Spleen (tissue), 11 donors: ENCODE data around the gene ETHE1. TPM values are rescaled to one million over a fixed set of nuclear protein-coding genes. Genes with fewer than 3 reads are reported as not detected.

ENCODE experiments used
- DNase-seq: peaks from one replicate; pipeline ENCODE4 v3.0.0-alpha.2; 2020
- H3K27ac ChIP-seq, 8 donors: fragments of 200-600 bp; sonication (generic) in 7 of 8; 1 replicate in 4 of 8; 2 replicates in 4 of 8; pipeline versions ENCODE4 v1.5.0 to v1.8.0; 2016 to 2021; ENCODE audit warnings: inconsistent platforms in 4 of 8, mild to moderate bottlenecking in 4 of 8, moderate library complexity in 1 of 8
- H3K27me3 ChIP-seq, 7 donors: fragments of 200-600 bp; sonication (generic) in 6 of 7; replicated peaks in 1 of 7; 1 replicate in 4 of 7; 2 replicates in 3 of 7; pipeline versions ENCODE4 v1.5.0 to v1.8.0; 2016 to 2021; ENCODE audit warnings: inconsistent platforms in 3 of 7, mild to moderate bottlenecking in 1 of 7
- H3K36me3 ChIP-seq, 6 donors: fragments of 200-600 bp; sonication (generic) in 5 of 6; 1 replicate in 4 of 6; 2 replicates in 2 of 6; pipeline versions ENCODE4 v1.5.0 to v1.8.0; 2016 to 2021; ENCODE audit warnings: inconsistent platforms in 2 of 6
- H3K4me1 ChIP-seq, 6 donors: fragments of 200-600 bp; sonication (generic) in 5 of 6; 1 replicate in 3 of 6; 2 replicates in 3 of 6; pipeline versions ENCODE4 v1.5.0 to v1.8.0; 2016 to 2021; ENCODE audit warnings: inconsistent platforms in 3 of 6
- H3K4me3 ChIP-seq, 8 donors: fragments of 200-600 bp; sonication (generic) in 7 of 8; 1 replicate in 4 of 8; 2 replicates in 4 of 8; pipeline versions ENCODE4 v1.5.0 to v1.8.0; 2016 to 2021; ENCODE audit warnings: inconsistent platforms in 4 of 8, mild to moderate bottlenecking in 4 of 8, moderate library complexity in 2 of 8
- H3K9me3 ChIP-seq, 8 donors: fragments of 200-600 bp; sonication (generic) in 7 of 8; 1 replicate in 4 of 8; 2 replicates in 4 of 8; pipeline versions ENCODE4 v1.5.0 to v1.8.0; 2016 to 2021; ENCODE audit warnings: inconsistent platforms in 4 of 8
- CTCF ChIP-seq, 11 experiments: fragments of 200-600 bp in 7 of 11; fragments of 450-650 bp in 4 of 11; sonication (generic) in 4 of 11; IDR thresholded peaks in 8 of 11; conservative IDR thresholded peaks in 3 of 11; 1 replicate in 7 of 11; 2 replicates in 4 of 11; pipeline versions ENCODE4 v1.4.0 to v1.8.0; 2016 to 2021; ENCODE audit warnings: antibody characterized with exemption in 11 of 11, inconsistent platforms in 4 of 11, mild to moderate bottlenecking in 1 of 11
- POLR2A ChIP-seq, 3 donors: fragments of 450-650 bp; IDR thresholded peaks; one replicate each; pipeline ENCODE4 v1.5.1; 2017; ENCODE audit warnings: antibody characterized with exemption in 3 of 3, mild to moderate bottlenecking in 1 of 3
- POLR2AphosphoS5 ChIP-seq, 3 donors: sonication (generic); formaldehyde crosslinking; IDR thresholded peaks; one replicate each; pipeline ENCODE4 v1.5.1; 2017; ENCODE audit warnings: antibody characterized with exemption in 3 of 3
- WGBS, 5 donors: extraction: QIAGEN DNeasy Blood & Tissue Kit in 3 of 5; methylation state at CpG; one replicate each; pipeline versions ENCODE4 v1.1.5 to v1.1.7; 2013 to 2018; 5-methylcytosine and 5-hydroxymethylcytosine counted together
- intact Hi-C: fragments of 100-400 bp; cut with DNase I; formaldehyde crosslinking; loops from one replicate; pipeline ENCODE4 v1.15.0; 2023; ENCODE audit warnings: low total_unique reads
- polyA plus RNA-seq, 3 donors: library from polyadenylated mRNA; stranded (reverse); fragments of 200-250 nt; gene quantifications; one replicate each; pipeline ENCODE4 v1.2.1, GENCODE V29; 2013
- total RNA-seq, 7 donors: library from RNA; depleted of rRNA in 3 of 7; stranded (reverse); fragments of >200 nt in 3 of 7; fragmentation: NEBNext Ultra II Directional in 4 of 7; extraction: Animal tissue kit (Norgen Biotek cat#: 25700) in 4 of 7; gene quantifications; one replicate each; pipeline versions ENCODE4 v1.1.0 to v1.2.1, GENCODE V29; 2016 to 2021
- donor health status: healthy with polysubstance abuse.
- donor health status: DM: no; HTN: no; CAD: no; lungs with moderate emphysema.
- donor health status: DM: no; HTN: no; CAD: no.
- donor health status: Bipolar disorder and iron deficiency.
- donor health status: healthy.
- donor health status: DM: no; HTN: no; CAD: no.
- donor health status: DM: yes; HTN: yes; CAD: no.

The ETHE1 gene
- total and polyA plus RNA-seq, 10 donors, result 20.2 to 53.4 (median 34.9) TPM

- TF ChIP-seq CTCF (IDR thresholded peaks at IDR 0.05 in 8 of 11, conservative IDR thresholded peaks at IDR 0.05 in 3 of 11), result no peak
- no peak for TF ChIP-seq POLR2A (IDR thresholded peaks at IDR 0.05)
- no peak for TF ChIP-seq POLR2AphosphoS5 (IDR thresholded peaks at IDR 0.05)
- Histone ChIP-seq H3K27ac (no peak overlapping the region), H3K4me1 (peaks cover 5 to 31% (median 12%) of the 10 kb centered on the region in 6 donors), H3K4me3 (no peak overlapping the region), H3K9me3 (no peaks in the 10 kb centered on the region), H3K36me3 (no peaks in the 10 kb centered on the region), H3K27me3 (peaks cover 0 to 12% (median 0%) of the 10 kb centered on the region in 7 donors)
- 74 to 89% (median 83%) methylated on average over 6 to 10 of the region's 10 CpGs for WGBS, 5 donors
- DNase-seq, result no peak
- intact Hi-C loops, result no loop called here
Observed at GRCh38 chr19:43470288-43470687, 56.7 kb downstream of the ETHE1 start.

- H3K27ac ChIP-seq, result peak overlapping the region in 3 of 8 donors; percentile 16 to 43 (median 25)
Observed at GRCh38 chr19:43469160-43469480, 57.9 kb downstream of the ETHE1 start.

GRCh38 chr19:43468354-43469159 is 58.4 kb downstream of the ETHE1 start:
- no peak overlapping the region for H3K4me3 ChIP-seq
- no peak for DNase-seq
- intact Hi-C loops, result no loop called here
- peaks cover 5 to 38% (median 14%) of the 10 kb centered on the region in 6 donors for H3K4me1 ChIP-seq
- peak overlapping the region in 3 of 8 donors; percentile 16 to 43 (median 25) for H3K27ac ChIP-seq
- no peaks in the 10 kb centered on the region for H3K36me3 ChIP-seq
- TF ChIP-seq POLR2A (IDR thresholded peaks at IDR 0.05) (no peak), CTCF (IDR thresholded peaks at IDR 0.05 in 8 of 11, conservative IDR thresholded peaks at IDR 0.05 in 3 of 11) (no peak), POLR2AphosphoS5 (IDR thresholded peaks at IDR 0.05) (no peak)
- 85 to 94% (median 87%) methylated on average over 4 of the region's 4 CpGs for WGBS, 5 donors
- no peaks in the 10 kb centered on the region for H3K9me3 ChIP-seq
- H3K27me3 ChIP-seq, result peaks cover 0 to 20% (median 0%) of the 10 kb centered on the region in 7 donors

More at GRCh38 chr19:43469160-43469480, 57.9 kb downstream of the ETHE1 start:
- Histone ChIP-seq H3K36me3 (no peaks in the 10 kb centered on the region), H3K4me3 (no peak overlapping the region), H3K4me1 (peaks cover 5 to 32% (median 11%) of the 10 kb centered on the region in 6 donors), H3K9me3 (no peaks in the 10 kb centered on the region), H3K27me3 (peaks cover 0 to 20% (median 0%) of the 10 kb centered on the region in 7 donors)
- no peak for DNase-seq
- 57 to 71% (median 65%) methylated on average over 1 of the region's 1 CpG for WGBS, 5 donors
- TF ChIP-seq POLR2AphosphoS5 (IDR thresholded peaks at IDR 0.05) (no peak), POLR2A (IDR thresholded peaks at IDR 0.05) (no peak), CTCF (IDR thresholded peaks at IDR 0.05 in 8 of 11, conservative IDR thresholded peaks at IDR 0.05 in 3 of 11) (no peak)
- intact Hi-C loops, result no loop called here

GRCh38 chr19:43467730-43468129 is 59.3 kb downstream of the ETHE1 start:
- H3K9me3 ChIP-seq, result no peaks in the 10 kb centered on the region
- peaks cover 0 to 20% (median 0%) of the 10 kb centered on the region in 7 donors for H3K27me3 ChIP-seq
- DNase-seq, result no peak
- TF ChIP-seq CTCF (IDR thresholded peaks at IDR 0.05 in 8 of 11, conservative IDR thresholded peaks at IDR 0.05 in 3 of 11), result no peak
- TF ChIP-seq POLR2A (IDR thresholded peaks at IDR 0.05), result no peak
- TF ChIP-seq POLR2AphosphoS5 (IDR thresholded peaks at IDR 0.05), result no peak
- no peak overlapping the region for H3K27ac ChIP-seq
- H3K36me3 ChIP-seq, result no peaks in the 10 kb centered on the region
- WGBS, 5 donors, result 61 to 72% (median 65%) methylated on average over 4 of the region's 4 CpGs
- no peak overlapping the region for H3K4me3 ChIP-seq
- intact Hi-C loops, result no loop called here
- H3K4me1 ChIP-seq, result peaks cover 5 to 44% (median 16%) of the 10 kb centered on the region in 6 donors
